ENCODE data around the gene SUOX.

SUOX gene

GRCh38 chr12:55972911-55973598 lies 24.0 kb upstream of the SUOX start:
- Histone ChIP-seq H2AFZ (ENCODE audit: low read depth, low read length) (peak overlapping the region; percentile 71), H3K4me3 (ENCODE audit: low read depth in 1 of 2, low read length in 2 of 2) (peak overlapping the region; percentile 39 to 64; a peak in 3 of 4 replicates), H3K9me3 (ENCODE audit: insufficient read depth, low read length, severe bottlenecking) (no peaks in the 10 kb centered on the region), H3K27ac (ENCODE audit: low read length) (peak overlapping the region; percentile 74), H3K36me3 (ENCODE audit: insufficient read depth, low read length) (peaks cover 55% of the 10 kb centered on the region), H3K79me2 (ENCODE audit: insufficient read depth, low read length) (peaks cover 65% of the 10 kb centered on the region), H3K4me2 (ENCODE audit: insufficient read depth, low read length) (peak overlapping the region; percentile 66), H3K9ac (ENCODE audit: low read depth, low read length) (peak overlapping the region; percentile 59), H4K20me1 (ENCODE audit: insufficient read depth, low read length) (0 out of 2 replicates have a peak, but pooled peaks cover 2% of the 10 kb centered on the region), H3K27me3 (ENCODE audit: insufficient read depth, low read length, poor library complexity) (no peaks in the 10 kb centered on the region), H3K4me1 (ENCODE audit: insufficient read depth, low read length) (peaks cover 68% of the 10 kb centered on the region)
- DNase-seq (no peak), ATAC-seq (ENCODE audit: insufficient read depth, low read depth) (no peak)
- TF ChIP-seq CTCF (IDR thresholded peaks at IDR 0.05; ENCODE audit: borderline replicate concordance, extremely low read depth, low read length, poor library complexity, severe bottlenecking) (no peak), EZH2 (IDR thresholded peaks at IDR 0.05; ENCODE audit: borderline replicate concordance, low read depth, low read length, severe bottlenecking) (no peak)

- Histone ChIP-seq H4K20me1 (ENCODE audit: insufficient read depth, low read length) (0 out of 2 replicates have a peak, but pooled peaks cover 2% of the 10 kb centered on the region), H3K79me2 (ENCODE audit: insufficient read depth, low read length) (peaks cover 63% of the 10 kb centered on the region), H3K4me3 (ENCODE audit: low read depth in 1 of 2, low read length in 2 of 2) (peak within 1 kb of the TSS; percentile 86 to 93), H3K9ac (ENCODE audit: low read depth, low read length) (peak within 1 kb of the TSS; percentile 89), H3K27me3 (ENCODE audit: insufficient read depth, low read length, poor library complexity) (no peaks in the 10 kb centered on the region), H3K4me2 (ENCODE audit: insufficient read depth, low read length) (peak within 1 kb of the TSS; percentile 72), H3K36me3 (ENCODE audit: insufficient read depth, low read length) (peaks cover 48% of the 10 kb centered on the region), H3K4me1 (ENCODE audit: insufficient read depth, low read length) (peaks cover 61% of the 10 kb centered on the region), H2AFZ (ENCODE audit: low read depth, low read length) (peak within 1 kb of the TSS; percentile 78), H3K9me3 (ENCODE audit: insufficient read depth, low read length, severe bottlenecking) (no peaks in the 10 kb centered on the region), H3K27ac (ENCODE audit: low read length) (peak within 1 kb of the TSS; percentile 78)
- DNase-seq (peak; percentile 100), ATAC-seq (ENCODE audit: insufficient read depth, low read depth) (peak; percentile 91)
- TF ChIP-seq CTCF (IDR thresholded peaks at IDR 0.05; ENCODE audit: borderline replicate concordance, extremely low read depth, low read length, poor library complexity, severe bottlenecking) = no peak
- no peak for TF ChIP-seq EZH2 (IDR thresholded peaks at IDR 0.05; ENCODE audit: borderline replicate concordance, low read depth, low read length, severe bottlenecking)
Observed at GRCh38 chr12:55973599-55974307, 23.3 kb upstream of the SUOX start, which contains the start of gene RAB5B. TSS of gene RAB5B (plus strand) at chr12:55974078. CDS start at chr12:55986961, 12,883 bp downstream.

DNA sequence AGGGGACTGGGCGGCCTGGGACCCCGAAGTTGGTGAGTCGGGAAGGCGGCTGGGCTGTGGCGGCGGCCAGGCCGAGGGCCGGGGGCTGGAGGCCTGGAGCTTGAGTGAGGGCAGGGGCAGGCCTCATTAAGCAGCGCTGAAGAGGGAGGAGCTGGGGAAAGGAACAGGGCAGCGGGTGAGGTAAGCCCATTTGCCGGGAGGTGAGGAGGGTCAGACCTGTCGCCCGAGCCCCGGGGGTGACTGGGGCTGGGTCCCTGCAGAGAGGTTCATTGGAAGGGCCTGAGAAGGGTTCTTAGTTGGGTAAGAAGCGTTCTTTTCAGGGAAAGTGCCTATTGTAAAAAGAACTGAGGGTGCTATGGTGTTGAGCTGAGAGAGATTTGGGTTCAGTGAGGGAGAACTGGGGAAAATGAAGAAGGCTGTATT lies 22.8 kb upstream of the SUOX start:
- TF ChIP-seq CTCF (IDR thresholded peaks at IDR 0.05; ENCODE audit: borderline replicate concordance, extremely low read depth, low read length, poor library complexity, severe bottlenecking) (no peak), EZH2 (IDR thresholded peaks at IDR 0.05; ENCODE audit: borderline replicate concordance, low read depth, low read length, severe bottlenecking) (no peak)
- peaks cover 57% of the 10 kb centered on the region for H3K4me1 ChIP-seq (ENCODE audit: insufficient read depth, low read length)
- H3K9me3 ChIP-seq (ENCODE audit: insufficient read depth, low read length, severe bottlenecking) = no peaks in the 10 kb centered on the region
- peak overlapping the region; percentile 78 for H3K27ac ChIP-seq (ENCODE audit: low read length)
- DNase-seq = peak; percentile 52
- 0 out of 2 replicates have a peak, but pooled peaks cover 2% of the 10 kb centered on the region for H4K20me1 ChIP-seq (ENCODE audit: insufficient read depth, low read length)
- H3K9ac ChIP-seq (ENCODE audit: low read depth, low read length) = peak overlapping the region; percentile 89
- ATAC-seq (ENCODE audit: insufficient read depth, low read depth) = peak; percentile 17
- H3K4me3 ChIP-seq (ENCODE audit: low read depth in 1 of 2, low read length in 2 of 2) = peak overlapping the region; percentile 86 to 93
- peaks cover 46% of the 10 kb centered on the region for H3K36me3 ChIP-seq (ENCODE audit: insufficient read depth, low read length)
- H2AFZ ChIP-seq (ENCODE audit: low read depth, low read length) = peak overlapping the region; percentile 78
- peak overlapping the region; percentile 72 for H3K4me2 ChIP-seq (ENCODE audit: insufficient read depth, low read length)
- peaks cover 61% of the 10 kb centered on the region for H3K79me2 ChIP-seq (ENCODE audit: insufficient read depth, low read length)
- no peaks in the 10 kb centered on the region for H3K27me3 ChIP-seq (ENCODE audit: insufficient read depth, low read length, poor library complexity)

All from DND-41 (cell line).